Measurements from ENCODE around the gene DLGAP3.

DLGAP3 gene

GRCh38 chr1:34929853-34930701 is 627 bp upstream of the DLGAP3 start:
- no peaks in the 10 kb centered on the region for H3K36me3 ChIP-seq (ENCODE audit: control insufficient read depth, insufficient read depth, low read length)
- peaks cover 21% of the 10 kb centered on the region for H3K27me3 ChIP-seq (replicated peaks; ENCODE audit: control insufficient read depth, insufficient read depth, low read length, poor library complexity, severe bottlenecking)
- peak overlapping the region; percentile 47 for H3K4me3 ChIP-seq (ENCODE audit: insufficient read depth, low read depth, low read length, poor library complexity, severe bottlenecking)
- DNase-seq, result no peak
- no peak overlapping the region for H3K27ac ChIP-seq (ENCODE audit: insufficient read depth, low read length, poor library complexity, severe bottlenecking)
- H3K9me3 ChIP-seq (ENCODE audit: control insufficient read depth, low read length), result no peaks in the 10 kb centered on the region
- peaks cover 7% of the 10 kb centered on the region for H3K4me1 ChIP-seq (ENCODE audit: control insufficient read depth, insufficient read depth, low read length, poor library complexity, severe bottlenecking)

DNA sequence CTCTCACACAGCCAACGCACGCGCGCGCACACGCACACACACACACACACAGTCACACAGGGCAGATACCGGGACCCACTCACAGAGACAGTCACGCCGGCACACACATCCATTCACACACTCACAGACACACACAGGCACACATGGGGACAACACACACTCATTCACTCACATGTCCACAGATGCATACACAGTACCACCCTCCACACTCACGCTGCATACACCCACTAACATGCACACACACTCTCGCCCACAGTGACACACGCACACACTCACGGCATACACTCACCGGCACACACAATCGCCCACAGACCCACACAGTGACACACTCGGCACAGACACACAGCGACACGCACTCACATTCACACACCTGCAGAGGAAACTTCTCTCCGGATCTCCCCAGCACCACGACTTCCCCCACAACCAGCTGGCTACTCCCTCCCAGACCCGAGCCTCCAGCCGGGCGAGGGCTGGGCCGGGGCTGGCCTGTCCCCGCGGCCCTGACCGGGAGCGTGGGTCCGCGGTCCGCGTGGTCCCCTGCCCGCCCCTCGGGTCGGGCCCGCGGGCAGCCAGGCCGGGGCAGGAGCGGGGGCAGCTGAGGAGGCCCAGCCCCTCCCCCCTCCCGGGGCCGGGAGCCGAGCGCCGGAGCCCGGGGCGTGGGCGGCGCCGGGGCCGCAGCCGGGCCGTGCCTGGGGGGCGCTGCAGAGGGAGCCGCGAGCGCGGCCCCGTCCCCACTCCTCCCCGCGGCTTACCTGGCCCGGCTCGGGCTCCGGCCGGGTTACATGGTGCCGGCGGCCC is 552 bp downstream of the DLGAP3 start:
- peaks cover 32% of the 10 kb centered on the region for H3K27me3 ChIP-seq (replicated peaks; ENCODE audit: control insufficient read depth, insufficient read depth, low read length, poor library complexity, severe bottlenecking)
- DNase-seq, result no peak

DNA sequence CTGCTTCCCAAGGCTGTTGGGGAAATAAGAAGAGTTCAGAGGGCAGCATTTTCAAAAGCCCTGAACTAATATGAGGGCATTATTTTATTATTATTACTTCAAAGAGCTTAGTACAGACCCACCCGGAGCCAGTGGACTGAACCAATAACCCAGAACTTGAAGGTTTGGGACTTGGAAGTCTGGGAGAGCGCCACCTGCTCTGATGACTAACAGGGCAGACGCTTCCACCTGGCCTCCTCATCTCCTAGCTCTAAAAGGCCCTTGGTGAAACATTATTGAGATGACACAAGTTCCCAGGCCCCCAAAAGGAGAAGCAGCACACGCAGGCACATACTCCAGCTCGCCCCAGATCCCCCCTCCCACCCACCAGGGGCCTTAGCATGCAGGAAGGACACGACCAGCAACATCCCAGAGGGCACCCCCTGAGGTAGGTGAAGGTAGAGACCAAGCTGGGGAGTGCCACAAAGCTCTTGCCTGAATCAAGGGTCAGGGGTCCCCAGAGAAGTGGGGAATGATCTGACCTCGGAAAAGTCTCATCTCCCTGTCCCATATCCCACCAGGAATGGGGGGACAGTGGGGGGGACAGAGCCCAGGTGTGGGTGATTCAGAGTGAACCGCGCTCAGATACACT is 1.3 kb downstream of the DLGAP3 start:
- peak overlapping the region; percentile 29 for H3K4me3 ChIP-seq (ENCODE audit: insufficient read depth, low read depth, low read length, poor library complexity, severe bottlenecking)
- no peak overlapping the region for H3K27ac ChIP-seq (ENCODE audit: insufficient read depth, low read length, poor library complexity, severe bottlenecking)
- H3K36me3 ChIP-seq (ENCODE audit: control insufficient read depth, insufficient read depth, low read length), result no peaks in the 10 kb centered on the region
- DNase-seq, result no peak
- H3K9me3 ChIP-seq (ENCODE audit: control insufficient read depth, low read length), result no peaks in the 10 kb centered on the region
- H3K4me1 ChIP-seq (ENCODE audit: control insufficient read depth, insufficient read depth, low read length, poor library complexity, severe bottlenecking), result peaks cover 7% of the 10 kb centered on the region
- H3K27me3 ChIP-seq (replicated peaks; ENCODE audit: control insufficient read depth, insufficient read depth, low read length, poor library complexity, severe bottlenecking), result peaks cover 37% of the 10 kb centered on the region

More for the DNA sequence above, 552 bp downstream of the DLGAP3 start:
- H3K4me1 ChIP-seq (ENCODE audit: control insufficient read depth, insufficient read depth, low read length, poor library complexity, severe bottlenecking), result peaks cover 7% of the 10 kb centered on the region
- H3K27ac ChIP-seq (ENCODE audit: insufficient read depth, low read length, poor library complexity, severe bottlenecking), result no peak overlapping the region
- peak overlapping the region; percentile 29 for H3K4me3 ChIP-seq (ENCODE audit: insufficient read depth, low read depth, low read length, poor library complexity, severe bottlenecking)
- H3K36me3 ChIP-seq (ENCODE audit: control insufficient read depth, insufficient read depth, low read length), result no peaks in the 10 kb centered on the region
- no peaks in the 10 kb centered on the region for H3K9me3 ChIP-seq (ENCODE audit: control insufficient read depth, low read length)

GRCh38 chr1:34927316-34927715 is 2.1 kb downstream of the DLGAP3 start:
- peaks cover 43% of the 10 kb centered on the region for H3K27me3 ChIP-seq (replicated peaks; ENCODE audit: control insufficient read depth, insufficient read depth, low read length, poor library complexity, severe bottlenecking)
- no peak overlapping the region for H3K27ac ChIP-seq (ENCODE audit: insufficient read depth, low read length, poor library complexity, severe bottlenecking)
- no peak for DNase-seq
- H3K4me1 ChIP-seq (ENCODE audit: control insufficient read depth, insufficient read depth, low read length, poor library complexity, severe bottlenecking), result peaks cover 7% of the 10 kb centered on the region
- H3K9me3 ChIP-seq (ENCODE audit: control insufficient read depth, low read length), result no peaks in the 10 kb centered on the region
- no peaks in the 10 kb centered on the region for H3K36me3 ChIP-seq (ENCODE audit: control insufficient read depth, insufficient read depth, low read length)
- H3K4me3 ChIP-seq (ENCODE audit: insufficient read depth, low read depth, low read length, poor library complexity, severe bottlenecking), result no peak overlapping the region

GRCh38 chr1:34926894-34927293 is 2.6 kb downstream of the DLGAP3 start:
- DNase-seq, result no peak

DNA sequence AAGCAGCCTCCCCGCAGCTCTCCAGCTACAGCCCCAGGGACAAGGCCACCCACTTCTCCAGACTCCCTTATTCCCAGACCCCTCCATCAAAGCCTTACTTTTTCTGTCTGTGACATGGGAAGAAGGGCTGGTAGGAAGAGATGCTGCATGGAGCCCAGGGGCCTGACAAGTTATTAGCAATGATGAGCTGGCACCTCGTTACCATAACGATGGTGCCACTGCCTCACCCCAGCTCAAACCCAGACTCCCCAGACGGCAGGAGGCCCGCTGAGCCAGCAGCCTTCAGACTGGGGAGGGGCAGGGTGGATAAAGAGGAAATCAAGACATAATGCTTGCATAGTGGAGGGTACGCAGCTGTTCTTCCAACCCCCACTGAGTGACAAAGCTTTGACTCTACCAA is 3.3 kb downstream of the DLGAP3 start:
- no peak for DNase-seq
- H3K4me1 ChIP-seq (ENCODE audit: control insufficient read depth, insufficient read depth, low read length, poor library complexity, severe bottlenecking), result peaks cover 7% of the 10 kb centered on the region
- peaks cover 43% of the 10 kb centered on the region for H3K27me3 ChIP-seq (replicated peaks; ENCODE audit: control insufficient read depth, insufficient read depth, low read length, poor library complexity, severe bottlenecking)
- no peaks in the 10 kb centered on the region for H3K36me3 ChIP-seq (ENCODE audit: control insufficient read depth, insufficient read depth, low read length)
- no peak overlapping the region for H3K27ac ChIP-seq (ENCODE audit: insufficient read depth, low read length, poor library complexity, severe bottlenecking)
- no peaks in the 10 kb centered on the region for H3K9me3 ChIP-seq (ENCODE audit: control insufficient read depth, low read length)
- no peak overlapping the region for H3K4me3 ChIP-seq (ENCODE audit: insufficient read depth, low read depth, low read length, poor library complexity, severe bottlenecking)

More at GRCh38 chr1:34926894-34927293, 2.6 kb downstream of the DLGAP3 start:
- Histone ChIP-seq H3K36me3 (ENCODE audit: control insufficient read depth, insufficient read depth, low read length) (no peaks in the 10 kb centered on the region), H3K27ac (ENCODE audit: insufficient read depth, low read length, poor library complexity, severe bottlenecking) (no peak overlapping the region), H3K4me3 (ENCODE audit: insufficient read depth, low read depth, low read length, poor library complexity, severe bottlenecking) (no peak overlapping the region), H3K9me3 (ENCODE audit: control insufficient read depth, low read length) (no peaks in the 10 kb centered on the region), H3K4me1 (ENCODE audit: control insufficient read depth, insufficient read depth, low read length, poor library complexity, severe bottlenecking) (peaks cover 7% of the 10 kb centered on the region), H3K27me3 (replicated peaks; ENCODE audit: control insufficient read depth, insufficient read depth, low read length, poor library complexity, severe bottlenecking) (peaks cover 43% of the 10 kb centered on the region)

DNA sequence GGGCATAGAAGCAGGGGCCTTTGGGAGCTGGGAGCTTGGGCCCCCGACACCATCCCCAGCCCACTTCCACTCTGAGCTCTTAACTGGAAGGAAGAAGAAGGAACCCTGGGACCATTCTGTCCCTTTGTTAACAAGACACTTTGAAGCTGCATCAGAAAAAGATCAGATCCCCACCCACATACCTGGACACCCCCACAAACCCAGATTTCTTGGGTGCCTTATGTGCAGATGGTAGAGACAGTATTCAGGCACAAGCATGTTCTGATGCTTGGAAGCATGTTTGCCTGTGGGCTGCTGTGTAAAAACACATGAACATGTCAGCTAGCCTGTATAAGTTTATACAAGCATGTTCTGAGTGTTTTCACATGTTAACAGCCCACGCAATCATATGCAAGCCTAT is 3.7 kb downstream of the DLGAP3 start:
- Histone ChIP-seq H3K27me3 (replicated peaks; ENCODE audit: control insufficient read depth, insufficient read depth, low read length, poor library complexity, severe bottlenecking) (peaks cover 43% of the 10 kb centered on the region), H3K36me3 (ENCODE audit: control insufficient read depth, insufficient read depth, low read length) (no peaks in the 10 kb centered on the region), H3K4me1 (ENCODE audit: control insufficient read depth, insufficient read depth, low read length, poor library complexity, severe bottlenecking) (peaks cover 7% of the 10 kb centered on the region), H3K9me3 (ENCODE audit: control insufficient read depth, low read length) (no peaks in the 10 kb centered on the region), H3K27ac (ENCODE audit: insufficient read depth, low read length, poor library complexity, severe bottlenecking) (no peak overlapping the region), H3K4me3 (ENCODE audit: insufficient read depth, low read depth, low read length, poor library complexity, severe bottlenecking) (no peak overlapping the region)
- DNase-seq, result no peak

- DNase-seq, result peak in 2 of 3 donors; percentile 5 to 9
- H3K4me3 ChIP-seq (ENCODE audit: insufficient read depth, low read depth, low read length, poor library complexity, severe bottlenecking), result no peak overlapping the region
- H3K9me3 ChIP-seq (ENCODE audit: control insufficient read depth, low read length), result no peaks in the 10 kb centered on the region
- H3K36me3 ChIP-seq (ENCODE audit: control insufficient read depth, insufficient read depth, low read length), result no peaks in the 10 kb centered on the region
- H3K27me3 ChIP-seq (replicated peaks; ENCODE audit: control insufficient read depth, insufficient read depth, low read length, poor library complexity, severe bottlenecking), result peaks cover 38% of the 10 kb centered on the region
- H3K27ac ChIP-seq (ENCODE audit: insufficient read depth, low read length, poor library complexity, severe bottlenecking), result no peak overlapping the region
- H3K4me1 ChIP-seq (ENCODE audit: control insufficient read depth, insufficient read depth, low read length, poor library complexity, severe bottlenecking), result peaks cover 4% of the 10 kb centered on the region
Measured at GRCh38 chr1:34924759-34925555, 4.5 kb downstream of the DLGAP3 start.

- peaks cover 33% of the 10 kb centered on the region for H3K27me3 ChIP-seq (replicated peaks; ENCODE audit: control insufficient read depth, insufficient read depth, low read length, poor library complexity, severe bottlenecking)
- H3K4me3 ChIP-seq (ENCODE audit: insufficient read depth, low read depth, low read length, poor library complexity, severe bottlenecking), result no peak overlapping the region
- no peak overlapping the region for H3K27ac ChIP-seq (ENCODE audit: insufficient read depth, low read length, poor library complexity, severe bottlenecking)
- H3K36me3 ChIP-seq (ENCODE audit: control insufficient read depth, insufficient read depth, low read length), result no peaks in the 10 kb centered on the region
- no peak for DNase-seq
- H3K4me1 ChIP-seq (ENCODE audit: control insufficient read depth, insufficient read depth, low read length, poor library complexity, severe bottlenecking), result no peaks in the 10 kb centered on the region
- H3K9me3 ChIP-seq (ENCODE audit: control insufficient read depth, low read length), result no peaks in the 10 kb centered on the region
Measured at GRCh38 chr1:34923490-34923889, 6.0 kb downstream of the DLGAP3 start.

Measured in effector memory CD4-positive, alpha-beta T cell (primary cell).